WTC11 (cell line): Measurements from ENCODE around the gene KRTAP4-16. TPM values are rescaled to one million over a fixed set of nuclear protein-coding genes. Genes with fewer than 3 reads are reported as not detected.
"Not testable (repeated sequence)": the region's sequence is repeated elsewhere in the genome, so short reads cannot be mapped to it uniquely, and the experiment has no call there.

ENCODE experiments used
- ATAC-seq: fragments of 200-7000 bp; cut with Tn5 transposase; 2 replicates; pipeline ENCODE4 v1.10.0; 2021; ENCODE audit warnings: mild to moderate bottlenecking, moderate library complexity
- CTCF ChIA-PET: fragments of 300-600 bp; sonication (Branson Sonifier 250); formaldehyde crosslinking; loops from one replicate; lab custom pipeline; 2021; ENCODE audit warnings: antibody characterized with exemption; lab: Charles Lee
- POLR2A ChIA-PET: fragments of 350-600 bp; sonication (Branson Sonifier 250); formaldehyde crosslinking; loops from one replicate; lab custom pipeline; 2021; ENCODE audit warnings: antibody characterized with exemption; lab: Charles Lee
- DNase-seq: peaks from one replicate; pipeline ENCODE4 v3.0.0; 2021; ENCODE audit warnings: low spot score
- H3K27ac Mint-ChIP-seq: 2 replicates; pipeline ENCODE4 v1.8.0; 2021; ENCODE audit warnings: mixed read lengths
- H3K27me3 Mint-ChIP-seq: 2 replicates; pipeline ENCODE4 v1.8.0; 2021; ENCODE audit warnings: low read depth, mild to moderate bottlenecking, moderate library complexity, mixed read lengths
- H3K36me3 Mint-ChIP-seq: 2 replicates; pipeline ENCODE4 v1.8.0; 2021; ENCODE audit warnings: mixed read lengths
- H3K4me1 Mint-ChIP-seq: 2 replicates; pipeline ENCODE4 v1.8.0; 2022; ENCODE audit warnings: mixed read lengths
- H3K4me3 Mint-ChIP-seq: 2 replicates; pipeline ENCODE4 v1.8.0; 2021; ENCODE audit warnings: mild to moderate bottlenecking, moderate library complexity, mixed read lengths
- H3K9me3 Mint-ChIP-seq: 2 replicates; pipeline ENCODE4 v1.8.0; 2021; ENCODE audit warnings: mixed read lengths
- GTF2I ChIP-seq: fragments of 250-450 bp; sonication (Bioruptor Pico); conservative IDR thresholded peaks from 2 replicates; pipeline ENCODE4 v1.4.0; 2021; ENCODE audit warnings: mild to moderate bottlenecking
- MYBL2 ChIP-seq: sonication (generic); formaldehyde crosslinking; IDR thresholded peaks from 2 replicates; pipeline ENCODE4 v1.8.1; 2023; ENCODE audit warnings: mild to moderate bottlenecking, moderate library complexity, missing genetic modification reagents
- ZNF121 ChIP-seq: sonication (generic); formaldehyde crosslinking; IDR thresholded peaks from 2 replicates; pipeline ENCODE4 v1.8.0; 2023; ENCODE audit warnings: missing genetic modification reagents
- ZNF671 ChIP-seq: fragments of 250-450 bp; sonication (Bioruptor Pico); IDR thresholded peaks from 2 replicates; pipeline ENCODE4 v1.8.0; 2021; ENCODE audit warnings: mild to moderate bottlenecking
- total RNA-seq: library from RNA; stranded (reverse); gene quantifications from 3 replicates; pipeline ENCODE4 v1.2.3, GENCODE V29; 2021
- TF ChIP-seq, protein P1 (sequence below): sonication (generic); formaldehyde crosslinking; IDR thresholded peaks from 2 replicates; pipeline ENCODE4 v1.8.0; 2022; ENCODE audit warnings: missing genetic modification reagents
- TF ChIP-seq, protein P2 (sequence below): sonication (generic); formaldehyde crosslinking; conservative IDR thresholded peaks from 2 replicates; pipeline ENCODE4 v1.8.1; 2022; ENCODE audit warnings: mild to moderate bottlenecking, missing genetic modification reagents
- TF ChIP-seq, protein P3 (sequence below): sonication (generic); formaldehyde crosslinking; IDR thresholded peaks from 2 replicates; pipeline ENCODE4 v1.8.0; 2023; ENCODE audit warnings: mild to moderate bottlenecking, missing genetic modification reagents
- TF ChIP-seq, protein P4 (sequence below): fragments of 250-450 bp; sonication (Bioruptor Pico); IDR thresholded peaks from 2 replicates; pipeline ENCODE4 v1.9.0; 2021; ENCODE audit warnings: mild to moderate bottlenecking

Gene KRTAP4-16
- total RNA-seq, 1 experiment from 2014 or later, result not detected

DNA sequence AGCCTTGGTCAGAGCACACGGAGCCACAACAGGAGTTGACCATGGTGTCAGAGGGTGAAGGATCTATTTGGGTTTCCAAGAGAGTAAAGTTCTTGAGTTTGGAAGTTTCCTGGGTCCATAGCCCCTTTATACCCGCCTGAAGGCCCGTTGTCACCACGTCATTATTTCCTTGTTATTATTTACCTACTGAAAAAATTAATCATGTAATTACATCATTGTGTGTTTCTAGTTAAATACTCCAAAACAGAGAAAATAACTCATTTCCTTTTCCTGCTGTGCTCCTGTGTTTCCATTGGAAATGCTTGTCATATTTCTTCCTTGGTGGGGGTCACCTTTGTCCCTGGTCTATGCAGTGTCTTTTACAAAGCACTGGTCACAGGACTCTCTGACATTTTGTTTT is 4.0 kb downstream of the KRTAP4-16 start, which contains the start of gene KRTAP4-8:
TSS of gene KRTAP4-8 (minus strand) at position 101 of the 400 bp plus-strand sequence. CDS start at position 43, 58 bp downstream.
- ChIA-PET POLR2A (no interaction called here), CTCF (no interaction called here)
- Mint-ChIP-seq H3K27ac (no peak within 1 kb of the TSS), H3K9me3 (peaks cover 32% of the 10 kb centered on the region), H3K27me3 (no peaks in the 10 kb centered on the region), H3K4me3 (no peak within 1 kb of the TSS), H3K36me3 (peaks cover 18% of the 10 kb centered on the region), H3K4me1 (peaks cover 34% of the 10 kb centered on the region)
- TF ChIP-seq, protein P1, sequence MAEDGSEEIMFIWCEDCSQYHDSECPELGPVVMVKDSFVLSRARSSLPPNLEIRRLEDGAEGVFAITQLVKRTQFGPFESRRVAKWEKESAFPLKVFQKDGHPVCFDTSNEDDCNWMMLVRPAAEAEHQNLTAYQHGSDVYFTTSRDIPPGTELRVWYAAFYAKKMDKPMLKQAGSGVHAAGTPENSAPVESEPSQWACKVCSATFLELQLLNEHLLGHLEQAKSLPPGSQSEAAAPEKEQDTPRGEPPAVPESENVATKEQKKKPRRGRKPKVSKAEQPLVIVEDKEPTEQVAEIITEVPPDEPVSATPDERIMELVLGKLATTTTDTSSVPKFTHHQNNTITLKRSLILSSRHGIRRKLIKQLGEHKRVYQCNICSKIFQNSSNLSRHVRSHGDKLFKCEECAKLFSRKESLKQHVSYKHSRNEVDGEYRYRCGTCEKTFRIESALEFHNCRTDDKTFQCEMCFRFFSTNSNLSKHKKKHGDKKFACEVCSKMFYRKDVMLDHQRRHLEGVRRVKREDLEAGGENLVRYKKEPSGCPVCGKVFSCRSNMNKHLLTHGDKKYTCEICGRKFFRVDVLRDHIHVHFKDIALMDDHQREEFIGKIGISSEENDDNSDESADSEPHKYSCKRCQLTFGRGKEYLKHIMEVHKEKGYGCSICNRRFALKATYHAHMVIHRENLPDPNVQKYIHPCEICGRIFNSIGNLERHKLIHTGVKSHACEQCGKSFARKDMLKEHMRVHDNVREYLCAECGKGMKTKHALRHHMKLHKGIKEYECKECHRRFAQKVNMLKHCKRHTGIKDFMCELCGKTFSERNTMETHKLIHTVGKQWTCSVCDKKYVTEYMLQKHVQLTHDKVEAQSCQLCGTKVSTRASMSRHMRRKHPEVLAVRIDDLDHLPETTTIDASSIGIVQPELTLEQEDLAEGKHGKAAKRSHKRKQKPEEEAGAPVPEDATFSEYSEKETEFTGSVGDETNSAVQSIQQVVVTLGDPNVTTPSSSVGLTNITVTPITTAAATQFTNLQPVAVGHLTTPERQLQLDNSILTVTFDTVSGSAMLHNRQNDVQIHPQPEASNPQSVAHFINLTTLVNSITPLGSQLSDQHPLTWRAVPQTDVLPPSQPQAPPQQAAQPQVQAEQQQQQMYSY (CRISPR knock-in tag), result no peak
- TF ChIP-seq, protein P2, sequence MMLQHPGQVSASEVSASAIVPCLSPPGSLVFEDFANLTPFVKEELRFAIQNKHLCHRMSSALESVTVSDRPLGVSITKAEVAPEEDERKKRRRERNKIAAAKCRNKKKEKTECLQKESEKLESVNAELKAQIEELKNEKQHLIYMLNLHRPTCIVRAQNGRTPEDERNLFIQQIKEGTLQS (CRISPR knock-in tag), result no peak
- DNase-seq (no peak), ATAC-seq (no peak)

DNA sequence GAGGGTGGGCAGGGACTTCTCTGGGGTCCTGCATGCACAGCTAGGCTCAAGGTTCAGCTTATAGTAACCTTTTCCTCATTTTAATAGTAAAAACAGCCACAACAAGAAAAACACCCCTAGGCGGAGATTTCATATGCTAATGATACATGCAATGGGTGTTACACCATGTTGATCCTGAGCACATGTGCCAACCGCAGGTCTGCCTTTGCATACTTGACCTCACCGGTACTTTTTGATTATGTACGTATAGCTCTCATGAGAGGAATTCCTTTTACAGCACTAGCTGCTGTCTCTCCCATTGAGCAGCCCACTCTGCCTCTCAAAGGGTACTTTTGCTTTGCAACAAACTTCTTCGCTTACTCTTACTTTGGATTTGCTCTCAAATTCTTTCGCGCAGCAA is 6.0 kb downstream of the KRTAP4-16 start:
- ATAC-seq (no peak), DNase-seq (no peak)
- H3K36me3 Mint-ChIP-seq, result peaks cover 32% of the 10 kb centered on the region
- H3K9me3 Mint-ChIP-seq, result peaks cover 43% of the 10 kb centered on the region
- no peaks in the 10 kb centered on the region for H3K27me3 Mint-ChIP-seq
- H3K27ac Mint-ChIP-seq, result no peak overlapping the region
- H3K4me3 Mint-ChIP-seq, result no peak overlapping the region
- CTCF ChIA-PET, result interaction anchor here (0.8 kb wide), 1 partner anchor 553 kb away, joined by 5 read pairs; no protein-coding TSS in a partner anchor
- no peak for TF ChIP-seq ZNF121 (CRISPR knock-in tag)
- TF ChIP-seq MYBL2 (CRISPR knock-in tag), result no peak
- TF ChIP-seq, protein P3, sequence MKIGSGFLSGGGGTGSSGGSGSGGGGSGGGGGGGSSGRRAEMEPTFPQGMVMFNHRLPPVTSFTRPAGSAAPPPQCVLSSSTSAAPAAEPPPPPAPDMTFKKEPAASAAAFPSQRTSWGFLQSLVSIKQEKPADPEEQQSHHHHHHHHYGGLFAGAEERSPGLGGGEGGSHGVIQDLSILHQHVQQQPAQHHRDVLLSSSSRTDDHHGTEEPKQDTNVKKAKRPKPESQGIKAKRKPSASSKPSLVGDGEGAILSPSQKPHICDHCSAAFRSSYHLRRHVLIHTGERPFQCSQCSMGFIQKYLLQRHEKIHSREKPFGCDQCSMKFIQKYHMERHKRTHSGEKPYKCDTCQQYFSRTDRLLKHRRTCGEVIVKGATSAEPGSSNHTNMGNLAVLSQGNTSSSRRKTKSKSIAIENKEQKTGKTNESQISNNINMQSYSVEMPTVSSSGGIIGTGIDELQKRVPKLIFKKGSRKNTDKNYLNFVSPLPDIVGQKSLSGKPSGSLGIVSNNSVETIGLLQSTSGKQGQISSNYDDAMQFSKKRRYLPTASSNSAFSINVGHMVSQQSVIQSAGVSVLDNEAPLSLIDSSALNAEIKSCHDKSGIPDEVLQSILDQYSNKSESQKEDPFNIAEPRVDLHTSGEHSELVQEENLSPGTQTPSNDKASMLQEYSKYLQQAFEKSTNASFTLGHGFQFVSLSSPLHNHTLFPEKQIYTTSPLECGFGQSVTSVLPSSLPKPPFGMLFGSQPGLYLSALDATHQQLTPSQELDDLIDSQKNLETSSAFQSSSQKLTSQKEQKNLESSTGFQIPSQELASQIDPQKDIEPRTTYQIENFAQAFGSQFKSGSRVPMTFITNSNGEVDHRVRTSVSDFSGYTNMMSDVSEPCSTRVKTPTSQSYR (CRISPR knock-in tag), result no peak
- no peak for TF ChIP-seq GTF2I (CRISPR knock-in tag)
- TF ChIP-seq ZNF671 (CRISPR knock-in tag), result no peak
- TF ChIP-seq, protein P4, sequence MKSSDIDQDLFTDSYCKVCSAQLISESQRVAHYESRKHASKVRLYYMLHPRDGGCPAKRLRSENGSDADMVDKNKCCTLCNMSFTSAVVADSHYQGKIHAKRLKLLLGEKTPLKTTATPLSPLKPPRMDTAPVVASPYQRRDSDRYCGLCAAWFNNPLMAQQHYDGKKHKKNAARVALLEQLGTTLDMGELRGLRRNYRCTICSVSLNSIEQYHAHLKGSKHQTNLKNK (CRISPR knock-in tag), result no peak
- POLR2A ChIA-PET, result no interaction called here
- H3K4me1 Mint-ChIP-seq, result peaks cover 25% of the 10 kb centered on the region

DNA sequence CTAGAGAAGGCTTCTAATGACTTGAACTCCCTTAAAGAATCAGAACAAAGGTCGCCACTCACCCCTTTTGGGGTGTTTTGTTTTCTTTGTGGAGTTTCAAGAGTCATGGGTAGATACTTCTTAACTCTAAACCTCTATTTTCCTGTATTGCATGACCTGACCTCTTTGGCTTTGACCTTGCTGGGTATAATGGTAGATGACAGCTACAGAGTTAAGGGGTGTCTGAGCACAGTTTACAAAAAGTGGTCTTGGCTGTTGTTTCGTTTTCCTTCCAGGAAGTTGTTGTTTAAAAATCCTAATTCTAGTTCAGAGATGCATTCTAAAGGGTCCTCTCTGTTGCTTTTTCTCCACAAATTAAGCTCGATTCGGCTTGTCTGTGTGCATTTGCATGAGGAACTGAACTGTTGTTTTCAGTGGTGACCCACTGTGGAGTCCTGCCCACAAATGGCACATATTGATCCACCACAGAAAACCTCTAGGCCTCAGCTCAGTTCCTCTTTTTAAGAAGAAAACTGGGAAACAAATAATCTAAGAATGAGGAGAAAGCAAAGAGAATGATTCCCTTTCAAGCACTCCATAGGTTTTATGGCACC is 13.2 kb downstream of the KRTAP4-16 start:
- H3K27me3 Mint-ChIP-seq, CTCF ChIA-PET, ATAC-seq, H3K4me3 Mint-ChIP-seq, POLR2A ChIA-PET, H3K27ac Mint-ChIP-seq, DNase-seq: not testable (repeated sequence)
- Mint-ChIP-seq H3K9me3 (peaks cover 26% of the 10 kb centered on the region), H3K36me3 (peaks cover 25% of the 10 kb centered on the region), H3K4me1 (peaks cover 23% of the 10 kb centered on the region)

DNA sequence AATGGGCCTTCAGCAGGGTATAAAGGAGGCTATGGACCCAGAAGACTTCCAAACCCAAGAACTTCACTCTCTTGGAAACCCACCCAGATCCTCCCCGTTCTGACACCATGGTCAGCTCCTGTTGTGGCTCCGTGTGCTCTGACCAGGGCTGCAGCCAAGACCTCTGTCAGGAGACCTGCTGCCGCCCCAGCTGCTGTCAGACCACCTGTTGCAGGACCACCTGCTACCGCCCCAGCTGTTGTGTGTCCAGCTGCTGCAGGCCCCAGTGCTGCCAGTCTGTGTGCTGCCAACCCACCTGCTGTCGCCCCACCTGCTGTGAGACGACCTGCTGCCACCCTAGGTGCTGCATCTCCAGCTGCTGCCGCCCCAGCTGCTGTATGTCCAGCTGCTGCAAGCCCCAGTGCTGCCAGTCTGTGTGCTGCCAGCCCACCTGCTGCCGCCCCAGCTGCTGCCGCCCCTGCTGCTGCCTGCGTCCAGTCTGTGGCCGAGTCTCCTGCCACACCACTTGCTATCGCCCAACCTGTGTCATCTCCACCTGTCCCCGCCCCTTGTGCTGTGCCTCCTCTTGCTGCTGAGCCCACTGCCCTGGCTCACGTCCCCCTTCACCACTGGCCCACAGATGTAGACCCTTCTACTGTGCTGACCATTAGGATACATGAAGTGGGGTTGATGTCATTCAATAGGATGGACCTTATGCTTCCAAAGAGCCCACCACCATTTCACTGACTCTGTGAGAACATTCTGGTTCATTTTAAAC is 17.7 kb downstream of the KRTAP4-16 start, which contains the start of gene KRTAP4-7:
TSS of gene KRTAP4-7 (plus strand) at position 51 of the 757 bp plus-strand sequence. CDS start at position 108, 57 bp downstream.
- CTCF ChIA-PET, DNase-seq: not testable (repeated sequence)
- peaks cover 23% of the 10 kb centered on the region for H3K4me1 Mint-ChIP-seq

DNA sequence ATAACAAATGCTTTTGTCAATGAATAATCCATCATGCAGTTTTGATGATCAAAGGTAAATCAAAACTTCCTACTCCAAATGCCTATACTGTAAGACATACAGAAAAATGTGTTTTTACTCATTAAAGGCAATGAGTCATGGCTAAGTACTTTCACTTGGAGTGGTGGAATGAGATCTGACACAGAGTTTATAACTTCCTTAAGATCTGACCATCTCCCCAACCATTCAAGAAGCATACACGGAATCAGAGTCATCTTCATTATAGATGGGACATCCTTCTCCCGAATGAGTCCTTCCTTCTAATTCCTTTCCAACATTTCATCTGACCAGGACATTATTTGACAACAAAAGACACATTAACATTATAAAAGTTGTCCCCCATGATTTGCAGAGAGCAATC is 18.6 kb downstream of the KRTAP4-16 start:
- DNase-seq, H3K27me3 Mint-ChIP-seq, ATAC-seq, POLR2A ChIA-PET, H3K9me3 Mint-ChIP-seq, H3K36me3 Mint-ChIP-seq, CTCF ChIA-PET, H3K4me3 Mint-ChIP-seq, H3K27ac Mint-ChIP-seq: not testable (repeated sequence)
- H3K4me1 Mint-ChIP-seq, result peaks cover 17% of the 10 kb centered on the region

More for the DNA sequence above, 17.7 kb downstream of the KRTAP4-16 start, which contains the start of gene KRTAP4-7:
- H3K4me3 Mint-ChIP-seq, H3K27ac Mint-ChIP-seq, POLR2A ChIA-PET, H3K9me3 Mint-ChIP-seq, H3K27me3 Mint-ChIP-seq, ATAC-seq, H3K36me3 Mint-ChIP-seq: not testable (repeated sequence)
